HepG2 (cell line): ENCODE data around the gene NSMF. TPM values are rescaled to one million over a fixed set of nuclear protein-coding genes. Genes with fewer than 3 reads are reported as not detected.

Experiments used
- ATAC-seq: fragments of 200-7000 bp; cut with Tn5 transposase; 3 replicates; pipeline ENCODE4 v1.9.1; 2020; ENCODE audit warnings: mild to moderate bottlenecking, moderate library complexity
- BruUV-seq: library from RNA; stranded (reverse); fragments of 400-500 nt; replicated peaks from 2 replicates; lab custom pipeline; 2021; lab: Mats Ljungman, UMichigan
- CTCF ChIA-PET: fragments of 300-600 bp; formaldehyde crosslinking; extraction: SDS; loops from one replicate; lab custom pipeline; 2021; ENCODE audit warnings: low total read pairs, inconsistent platforms, low intra/inter-chr PET ratio; lab: Yijun Ruan, JAX
- POLR2A ChIA-PET: fragments of 350-600 bp; sonication (Branson Sonifier 250); formaldehyde crosslinking; loops from one replicate; lab custom pipeline; 2020; ENCODE audit warnings: antibody characterized with exemption, inconsistent platforms; lab: Yijun Ruan, JAX
- DNase-seq: peaks from one replicate; pipeline ENCODE4 v3.0.0-alpha.2; 2015; ENCODE audit warnings: low spot score
- FAIRE-seq: peaks from 3 replicates; lab custom pipeline; 2011; peaks lifted over from hg19 to GRCh38; lab: Jason Lieb, UNC
- H2AFZ ChIP-seq: one replicate; pipeline ENCODE4 v1.6.1; 2011; ENCODE audit warnings: low read length, inconsistent platforms
- H3K27ac ChIP-seq: fragments of 300-600 bp; 3 replicates; pipeline ENCODE4 v1.8.0; 2011; ENCODE audit warnings: mixed run types, mild to moderate bottlenecking, mixed read lengths, low read length, inconsistent platforms; ENCODE audit not compliant: insufficient read depth; ENCODE audit errors: extremely low read length
- H3K27me3 ChIP-seq, 2 experiments: fragments of 200-600 bp in 1 of 2; 2 replicates in 1 of 2; 3 replicates in 1 of 2; pipeline versions ENCODE4 v1.6.0 to v1.8.0; 2011; ENCODE audit warnings: low read length in 2 of 2, mild to moderate bottlenecking in 2 of 2, moderate library complexity in 2 of 2, inconsistent platforms in 1 of 2; ENCODE audit not compliant: insufficient read depth in 2 of 2, control insufficient read depth in 1 of 2
- H3K36me3 ChIP-seq, 2 experiments: fragments of 200-600 bp in 1 of 2; replicated peaks in 1 of 2; 2 replicates in 1 of 2; 3 replicates in 1 of 2; pipeline versions ENCODE4 v1.5.1 to v1.8.0; 2011; ENCODE audit warnings: low read length in 2 of 2, inconsistent platforms in 1 of 2; ENCODE audit not compliant: insufficient read depth in 2 of 2, control insufficient read depth in 1 of 2
- H3K4me1 ChIP-seq: 2 replicates; pipeline ENCODE4 v1.5.1; 2012; ENCODE audit warnings: low read length, inconsistent platforms; ENCODE audit not compliant: insufficient read depth
- H3K4me2 ChIP-seq: 2 replicates; pipeline ENCODE4 v1.6.0; 2011; ENCODE audit warnings: low read depth, low read length, inconsistent platforms
- H3K4me3 ChIP-seq, 3 experiments: fragments of 200-600 bp in 1 of 3; sonication (generic), shearing (Covaris generic) in 1 of 3; replicated peaks in 1 of 3; 2 replicates each; pipeline ENCODE4 v1.5.1; 2011 to 2016; ENCODE audit warnings: low read length in 3 of 3, inconsistent platforms in 2 of 3, low read depth in 2 of 3, mild to moderate bottlenecking in 2 of 3, control low read depth in 1 of 3, mixed read lengths in 1 of 3; ENCODE audit not compliant: insufficient read depth in 1 of 3
- H3K79me2 ChIP-seq: one replicate; pipeline ENCODE4 v1.6.1; 2011; ENCODE audit warnings: low read length, inconsistent platforms; ENCODE audit not compliant: insufficient read depth
- H3K9ac ChIP-seq: 2 replicates; pipeline ENCODE4 v1.6.0; 2011; ENCODE audit warnings: mild to moderate bottlenecking, low read depth, low read length, inconsistent platforms; ENCODE audit not compliant: insufficient read depth
- H3K9me3 ChIP-seq: 2 replicates; pipeline ENCODE4 v1.5.1; 2012; ENCODE audit warnings: mild to moderate bottlenecking, low read length
- H4K20me1 ChIP-seq: 2 replicates; pipeline ENCODE4 v1.6.0; 2011; ENCODE audit warnings: inconsistent platforms, mild to moderate bottlenecking, low read length, moderate library complexity; ENCODE audit not compliant: insufficient read depth
- BATF2 ChIP-seq: sonication (generic); formaldehyde crosslinking; IDR thresholded peaks from 2 replicates; pipeline ENCODE4 v1.8.0; 2022; ENCODE audit warnings: mild to moderate bottlenecking, missing genetic modification reagents, moderate library complexity
- FOXO1 ChIP-seq: sonication (generic); formaldehyde crosslinking; IDR thresholded peaks from 2 replicates; pipeline ENCODE4 v1.4.0; 2020; ENCODE audit warnings: missing genetic modification reagents
- THAP11 ChIP-seq: IDR thresholded peaks from 2 replicates; pipeline ENCODE4 v1.6.1; 2016; ENCODE audit warnings: missing biosample characterization, missing genetic modification reagents
- ZHX2 ChIP-seq, 2 experiments: sonication (generic) in 1 of 2; formaldehyde crosslinking in 1 of 2; IDR thresholded peaks; 2 replicates each; pipeline versions ENCODE4 v1.6.1 to v1.9.0; 2014 to 2022; ENCODE audit warnings: antibody characterized with exemption in 1 of 2, borderline replicate concordance in 1 of 2, inconsistent platforms in 1 of 2, low read depth in 1 of 2, missing genetic modification reagents in 1 of 2
- ZNF3 ChIP-seq: IDR thresholded peaks from 2 replicates; pipeline ENCODE4 v1.7.0; 2017; ENCODE audit warnings: inconsistent platforms
- ZNF674 ChIP-seq: sonication (generic); formaldehyde crosslinking; IDR thresholded peaks from 2 replicates; pipeline ENCODE4 v1.5.0; 2020; ENCODE audit warnings: low read depth, mild to moderate bottlenecking, missing genetic modification reagents
- ZNF691 ChIP-seq: sonication (generic); formaldehyde crosslinking; IDR thresholded peaks from 2 replicates; pipeline ENCODE4 v1.4.0; 2020; ENCODE audit warnings: missing genetic modification reagents, low read depth, mild to moderate bottlenecking, borderline replicate concordance
- ZNF704 ChIP-seq: sonication (generic); formaldehyde crosslinking; IDR thresholded peaks from 2 replicates; pipeline ENCODE4 v1.8.1; 2023; ENCODE audit warnings: mild to moderate bottlenecking, inconsistent platforms, moderate library complexity, missing genetic modification reagents, borderline replicate concordance
- ZNF724P ChIP-seq: sonication (generic); formaldehyde crosslinking; IDR thresholded peaks from 2 replicates; pipeline ENCODE4 v1.8.0; 2022; ENCODE audit warnings: missing genetic modification reagents, borderline replicate concordance
- ZSCAN29 ChIP-seq: sonication (generic); formaldehyde crosslinking; conservative IDR thresholded peaks from 2 replicates; pipeline ENCODE4 v1.4.0; 2020; ENCODE audit warnings: mild to moderate bottlenecking, missing genetic modification reagents
- WGBS: methylation state at CpG from one replicate; pipeline ENCODE4 v1.1.6; 2017; ENCODE audit warnings: low lambda C conversion rate; 5-methylcytosine and 5-hydroxymethylcytosine counted together
- in situ Hi-C: cut with HindIII; loops from 2 replicates; pipeline ENCODE4 v1.10.0; 2017; ENCODE audit warnings: low pct_unique_long_range_greater_than_20kb; ENCODE audit not compliant: extremely low pct_ligation_motif_present
- intact Hi-C: fragments of 100-400 bp; cut with micrococcal nuclease; formaldehyde crosslinking; loops from one replicate; pipeline ENCODE4 v1.10.0; 2022; ENCODE audit not compliant: unreplicated experiment
- polyA plus RNA-seq, 8 experiments: library from polyadenylated mRNA; depleted of rRNA in 3 of 8; stranded (reverse) in 7 of 8; unstranded in 1 of 8; fragments of >200 nt; fragmentation: Illumina TruSeq in 4 of 8; extraction: Trizol in 4 of 8; gene quantifications; 2 replicates each; pipeline versions ENCODE4 v1.2.1 to v1.2.3, GENCODE V29; 2011 to 2016; ENCODE audit warnings: low read depth in 4 of 8, missing spikeins in 1 of 8, mixed read lengths in 1 of 8; ENCODE audit not compliant: insufficient read depth in 1 of 8
- total RNA-seq, 5 experiments: library from RNA; depleted of rRNA; stranded (reverse); fragments of >200 nt; fragmentation: Illumina TruSeq; extraction: Trizol; gene quantifications; 2 replicates each; pipeline ENCODE4 v1.2.3, GENCODE V29; 2016; ENCODE audit warnings: low read depth in 1 of 5

Gene NSMF
- total and polyA plus RNA-seq, 2 of the 13 experiments (the other 11 are each of a cell fraction or from before 2014, with no cell fraction given) = 44.3 to 183 TPM

- no peak for TF ChIP-seq BATF2 (CRISPR knock-in tag)
- TF ChIP-seq ZNF704 (CRISPR knock-in tag) = no peak
- TF ChIP-seq ZNF691 (CRISPR knock-in tag) = no peak
- peak; percentile 54; the same call in 1 of the 2 replicates for TF ChIP-seq ZNF724P (CRISPR knock-in tag)
- TF ChIP-seq ZSCAN29 (CRISPR knock-in tag) = 0 out of 2 replicates have a peak, but pooled peaks have one; percentile 38
- no peak for TF ChIP-seq ZNF674 (CRISPR knock-in tag)
Measured at GRCh38 chr9:137406876-137407589, 52.1 kb downstream of the NSMF start (continued).

GRCh38 chr9:137406085-137406760 lies 52.9 kb downstream of the NSMF start:
- Histone ChIP-seq H3K9me3 (no peaks in the 10 kb centered on the region), H2AFZ (no peak overlapping the region), H3K9ac (0 out of 2 replicates have a peak overlapping the region, but pooled peaks have one; percentile 31), H3K27me3 (no peaks in the 10 kb centered on the region), H3K4me2 (peak overlapping the region; percentile 78), H4K20me1 (no peaks in the 10 kb centered on the region), H3K4me3 (peak overlapping the region; percentile 50 to 69 (median 57)), H3K4me1 (peaks cover 13% of the 10 kb centered on the region), H3K36me3 (no peaks in the 10 kb centered on the region), H3K27ac (no peak overlapping the region), H3K79me2 (no peaks in the 10 kb centered on the region)
- POLR2A ChIA-PET = no interaction called here
- no peak for FAIRE-seq
- CTCF ChIA-PET = interaction anchor here (1.2 to 1.3 kb wide), 2 partner anchors 111 to 119 kb away, joined by 3 to 7 read pairs; no protein-coding TSS in a partner anchor
- BruUV-seq = no TSS peak
- intact Hi-C loops (loop anchor here (10.0 kb wide), 1 partner anchor 101 kb away; the partner anchor contains the start of gene NRARP), in situ Hi-C loops (loop anchor here (5.0 kb wide), 1 partner anchor 114 kb away; no protein-coding TSS in a partner anchor)
- ATAC-seq = peak; percentile 12
- WGBS = 35% methylated on average over 9 of the region's 20 CpGs
- DNase-seq = no peak
- TF ChIP-seq FOXO1 = no peak
- no peak for TF ChIP-seq ZNF3 (CRISPR knock-in tag)
- no peak for TF ChIP-seq ZHX2 (IDR thresholded peaks at IDR 0.05; ENCODE audit: low read depth)
- no peak for TF ChIP-seq ZHX2 (CRISPR knock-in tag; IDR thresholded peaks at IDR 0.05; ENCODE audit: borderline replicate concordance)
- TF ChIP-seq THAP11 = no peak
